GM19240 (cell line): ENCODE results near the gene PLEK.
"Not testable (repeated sequence)": the region's sequence is repeated elsewhere in the genome, so short reads cannot be mapped to it uniquely, and the experiment has no call there.

Source experiments
- DNase-seq: peaks from one replicate; pipeline ENCODE4 v3.0.0; 2011; ENCODE audit warnings: low spot score; ENCODE audit not compliant: insufficient read length

The PLEK gene

GRCh38 chr2:68352651-68353391 lies 12.3 kb upstream of the PLEK start:
- no peak for DNase-seq

- DNase-seq: no peak
Observed at GRCh38 chr2:68356599-68357239, 8.4 kb upstream of the PLEK start.

- DNase-seq: no peak
Observed at GRCh38 chr2:68357605-68358337, 7.3 kb upstream of the PLEK start.

- DNase-seq: no peak
Observed at GRCh38 chr2:68359889-68360288, 5.2 kb upstream of the PLEK start.

GRCh38 chr2:68362069-68362468 lies 3.0 kb upstream of the PLEK start:
- peak; percentile 34 for DNase-seq

GRCh38 chr2:68362749-68363148 lies 2.3 kb upstream of the PLEK start:
- no peak for DNase-seq

- DNase-seq: no peak
Observed at GRCh38 chr2:68363721-68364120, 1.4 kb upstream of the PLEK start.

- DNase-seq: no peak
Observed at GRCh38 chr2:68366083-68366560, 1.0 kb downstream of the PLEK start.

GRCh38 chr2:68367953-68368653 lies 3.0 kb downstream of the PLEK start:
- DNase-seq: no peak

- no peak for DNase-seq
Observed at GRCh38 chr2:68368654-68369336, 3.7 kb downstream of the PLEK start.

GRCh38 chr2:68369337-68369734 lies 4.3 kb downstream of the PLEK start:
- DNase-seq: no peak

- no peak for DNase-seq
Observed at GRCh38 chr2:68371138-68371537, 6.1 kb downstream of the PLEK start.

- no peak for DNase-seq
Observed at GRCh38 chr2:68371581-68371980, 6.5 kb downstream of the PLEK start.

- DNase-seq: no peak
Observed at GRCh38 chr2:68372485-68372884, 7.4 kb downstream of the PLEK start.

GRCh38 chr2:68374184-68374583 lies 9.1 kb downstream of the PLEK start:
- DNase-seq: no peak

GRCh38 chr2:68375582-68375981 lies 10.5 kb downstream of the PLEK start:
- no peak for DNase-seq

- no peak for DNase-seq
Observed at GRCh38 chr2:68377137-68377780, 12.2 kb downstream of the PLEK start.

GRCh38 chr2:68378779-68379178 lies 13.7 kb downstream of the PLEK start:
- not testable (repeated sequence) for DNase-seq

GRCh38 chr2:68379184-68379708 lies 14.2 kb downstream of the PLEK start:
- no peak for DNase-seq

- no peak for DNase-seq
Observed at GRCh38 chr2:68383778-68384177, 18.7 kb downstream of the PLEK start.
